K562 (cell line): ENCODE measurements around the gene VPS41. TPM values are rescaled to one million over a fixed set of nuclear protein-coding genes. Genes with fewer than 3 reads are reported as not detected.

Source experiments
- ATAC-seq: fragments of 200-7000 bp; cut with Tn5 transposase; 3 replicates; pipeline ENCODE4 v1.9.1; 2020; ENCODE audit warnings: moderate library complexity
- BruUV-seq: library from RNA; stranded (reverse); fragments of 400-500 nt; replicated peaks from 2 replicates; lab custom pipeline; 2021; lab: Mats Ljungman, UMichigan
- CTCF ChIA-PET: fragments of 300-600 bp; formaldehyde crosslinking; extraction: SDS; loops from one replicate; lab custom pipeline; 2021; ENCODE audit warnings: low intra/inter-chr PET ratio; lab: Yijun Ruan, JAX
- POLR2A ChIA-PET: fragments of 300-600, 350-650 bp; sonication (Branson Sonifier 250); formaldehyde crosslinking; extraction: SDS; loops from one replicate; lab custom pipeline; 2021; ENCODE audit warnings: antibody characterized with exemption, inconsistent platforms; lab: Yijun Ruan, JAX
- DNase-seq, 4 experiments: peaks; one replicate each; pipeline versions ENCODE4 v3.0.0 to v3.0.0-alpha.2; 2011 to 2018; ENCODE audit warnings: low spot score in 3 of 4, mixed read lengths in 3 of 4; ENCODE audit errors: extremely low read depth in 1 of 4
- FAIRE-seq: peaks from 2 replicates; lab custom pipeline; 2011; peaks lifted over from hg19 to GRCh38; lab: Jason Lieb, UNC
- H2AFZ ChIP-seq: 2 replicates; pipeline ENCODE4 v1.6.0; 2011; ENCODE audit warnings: low read depth, low read length, control low read depth, inconsistent platforms
- H3K27ac ChIP-seq: fragments of 200-600 bp; 3 replicates; pipeline ENCODE4 v1.8.0; 2011; ENCODE audit warnings: low read depth, mild to moderate bottlenecking, control low read depth, inconsistent platforms, low read length, moderate library complexity, mixed read lengths; ENCODE audit errors: extremely low read depth
- H3K27me3 ChIP-seq, 2 experiments: fragments of 300-600 bp in 1 of 2; 2 replicates in 1 of 2; 3 replicates in 1 of 2; pipeline versions ENCODE4 v1.6.0 to v1.8.0; 2011; ENCODE audit warnings: inconsistent platforms in 2 of 2, low read length in 2 of 2, mild to moderate bottlenecking in 1 of 2, mixed read lengths in 1 of 2, moderate library complexity in 1 of 2; ENCODE audit not compliant: control insufficient read depth in 2 of 2, insufficient read depth in 2 of 2
- H3K36me3 ChIP-seq: fragments of 300-600 bp; 3 replicates; pipeline ENCODE4 v1.8.0; 2011; ENCODE audit warnings: mild to moderate bottlenecking, low read length, inconsistent platforms; ENCODE audit not compliant: control insufficient read depth, insufficient read depth
- H3K4me1 ChIP-seq, 2 experiments: fragments of 200-600 bp in 1 of 2; replicated peaks in 1 of 2; 2 replicates in 1 of 2; 3 replicates in 1 of 2; pipeline versions ENCODE4 v1.5.1 to v1.8.0; 2011; ENCODE audit warnings: inconsistent platforms in 2 of 2, low read length in 2 of 2, mild to moderate bottlenecking in 1 of 2, mixed read lengths in 1 of 2, moderate library complexity in 1 of 2; ENCODE audit not compliant: control insufficient read depth in 2 of 2, insufficient read depth in 2 of 2
- H3K4me2 ChIP-seq: 2 replicates; pipeline ENCODE4 v1.6.1; 2011; ENCODE audit warnings: low read length, control low read depth, inconsistent platforms, mixed read lengths; ENCODE audit not compliant: insufficient read depth
- H3K4me3 ChIP-seq: fragments of 200-600 bp; sonication (generic), shearing (Covaris generic); 2 replicates; pipeline ENCODE4 v1.5.1; 2016; ENCODE audit warnings: control low read depth, inconsistent platforms
- H3K79me2 ChIP-seq: fragments of 200-600 bp; 3 replicates; pipeline ENCODE4 v1.8.0; 2011; ENCODE audit warnings: low read length, inconsistent platforms; ENCODE audit not compliant: control insufficient read depth, insufficient read depth
- H3K9ac ChIP-seq, 2 experiments: 2 replicates each; pipeline versions ENCODE4 v1.6.0 to v1.6.1; 2011; ENCODE audit warnings: low read depth in 2 of 2, low read length in 2 of 2, control low read depth in 1 of 2, inconsistent platforms in 1 of 2, mild to moderate bottlenecking in 1 of 2, mixed read lengths in 1 of 2; ENCODE audit not compliant: insufficient read depth in 1 of 2
- H3K9me1 ChIP-seq: one replicate; pipeline ENCODE4 v1.6.0; 2011; ENCODE audit warnings: inconsistent platforms, mild to moderate bottlenecking, low read length, moderate library complexity; ENCODE audit not compliant: control insufficient read depth, insufficient read depth
- H3K9me3 ChIP-seq: replicated peaks from 2 replicates; pipeline ENCODE4 v1.5.1; 2011; ENCODE audit warnings: low read depth, low read length, inconsistent platforms; ENCODE audit not compliant: control insufficient read depth, insufficient read depth
- H4K20me1 ChIP-seq: replicated peaks from 2 replicates; pipeline ENCODE4 v1.6.1; 2011; ENCODE audit warnings: low read length, inconsistent platforms, mixed read lengths; ENCODE audit not compliant: control insufficient read depth, insufficient read depth
- ASH1L ChIP-seq: fragments of 450-650 bp; IDR thresholded peaks from 2 replicates; pipeline ENCODE4 v1.6.1; 2018; ENCODE audit warnings: borderline replicate concordance, mild to moderate bottlenecking, low read depth; ENCODE audit not compliant: partially characterized antibody
- BCOR ChIP-seq: fragments of 450-650 bp; IDR thresholded peaks from 2 replicates; pipeline ENCODE4 v1.6.1; 2016
- ETV5 ChIP-seq: sonication (generic); formaldehyde crosslinking; IDR thresholded peaks from 2 replicates; pipeline ENCODE4 v1.4.0; 2020; ENCODE audit warnings: low read depth, mild to moderate bottlenecking, missing genetic modification reagents
- HDAC1 ChIP-seq, 2 experiments: fragments of 450-650 bp; IDR thresholded peaks; 2 replicates each; pipeline ENCODE4 v1.6.1; 2016 to 2017; ENCODE audit warnings: inconsistent platforms in 1 of 2, mild to moderate bottlenecking in 1 of 2, moderate library complexity in 1 of 2
- NR3C1 ChIP-seq: sonication (generic); formaldehyde crosslinking; IDR thresholded peaks from 2 replicates; pipeline ENCODE4 v1.8.1; 2022; ENCODE audit warnings: missing genetic modification reagents
- RNF2 ChIP-seq: sonication (generic); IDR thresholded peaks from 2 replicates; pipeline ENCODE4 v1.6.1; 2016
- SP2 ChIP-seq: IDR thresholded peaks from 2 replicates; pipeline ENCODE4 v1.6.1; 2011; ENCODE audit warnings: mild to moderate bottlenecking, low read depth, low read length, moderate library complexity; ENCODE audit not compliant: poor library complexity, severe bottlenecking; ENCODE audit errors: extremely low read depth
- TBL1XR1 ChIP-seq, 2 experiments: IDR thresholded peaks; 2 replicates each; pipeline ENCODE4 v1.6.1; 2012; ENCODE audit warnings: improper control_type of control experiment in 2 of 2, low read length in 2 of 2, mild to moderate bottlenecking in 1 of 2
- ZFP36 ChIP-seq: fragments of 150-350 bp; IDR thresholded peaks from 2 replicates; pipeline ENCODE4 v1.6.1; 2018; ENCODE audit warnings: low read length, low read depth; ENCODE audit not compliant: partially characterized antibody
- ZNF12 ChIP-seq: sonication (generic); formaldehyde crosslinking; IDR thresholded peaks from 2 replicates; pipeline ENCODE4 v1.4.0; 2020; ENCODE audit warnings: mild to moderate bottlenecking, missing genetic modification reagents
- ZNF232 ChIP-seq: sonication (generic); formaldehyde crosslinking; IDR thresholded peaks from 2 replicates; pipeline ENCODE4 v1.8.0; 2022; ENCODE audit warnings: mild to moderate bottlenecking, missing genetic modification reagents
- ZNF324 ChIP-seq: fragments of 250-450 bp; sonication (Bioruptor Pico); IDR thresholded peaks from 2 replicates; pipeline ENCODE4 v1.4.0; 2020; ENCODE audit warnings: mild to moderate bottlenecking
- WGBS: fragments of 100-300 bp; shearing (Covaris generic); methylation state at CpG from one replicate; pipeline ENCODE4 v1.1.6; 2016; ENCODE audit warnings: low coverage, mixed read lengths; ENCODE audit not compliant: insufficient coverage; ENCODE audit errors: missing lambda C conversion rate; 5-methylcytosine and 5-hydroxymethylcytosine counted together
- in situ Hi-C: fragments of 300-500 bp; cut with MboI; formaldehyde crosslinking; loops from 4 replicates; pipeline ENCODE4 v1.15.0; 2018; ENCODE audit warnings: inconsistent platforms, mixed read lengths
- intact Hi-C: fragments of 100-400 bp; cut with micrococcal nuclease; formaldehyde crosslinking; loops from 2 replicates; pipeline ENCODE4 v1.14.2; 2022
- polyA plus RNA-seq, 8 experiments: library from polyadenylated mRNA; depleted of rRNA in 4 of 8; stranded (reverse) in 5 of 8; unstranded in 3 of 8; fragments of >200 nt; fragmentation: Nextera tagmentation in 2 of 8; fragmentation: Illumina TruSeq in 1 of 8; extraction: Ambion mirVana in 2 of 8; extraction: Trizol in 1 of 8; gene quantifications; 2 replicates each; pipeline versions ENCODE4 v1.2.1 to v1.2.3, GENCODE V29; 2011 to 2014; ENCODE audit warnings: inconsistent platforms in 1 of 8, missing spikeins in 1 of 8
- total RNA-seq, 7 experiments: library from RNA; depleted of rRNA in 6 of 7; stranded (reverse); fragments of >200 nt in 6 of 7; fragmentation: Illumina TruSeq in 2 of 7; extraction: Trizol in 2 of 7; gene quantifications; 2 replicates each; pipeline versions ENCODE4 v1.2.1 to v1.2.3, GENCODE V29; 2011 to 2021; ENCODE audit warnings: low replicate concordance in 1 of 7

Gene VPS41
- total and polyA plus RNA-seq, 9 of the 15 experiments (the other 6 are each of a cell fraction or from before 2014, with no cell fraction given) = 17.7 to 46.8 (median 32.1) TPM

- in situ Hi-C loops = no loop called here
- H3K79me2 ChIP-seq = no peaks in the 10 kb centered on the region
- H3K9ac ChIP-seq = no peak overlapping the region
- ATAC-seq = no peak
- no peaks in the 10 kb centered on the region for H3K9me1 ChIP-seq
- H3K27me3 ChIP-seq = no peaks in the 10 kb centered on the region
- BruUV-seq = no TSS peak
- CTCF ChIA-PET = no interaction called here
- H3K27ac ChIP-seq = no peak overlapping the region
- TF ChIP-seq BCOR (no peak), ZFP36 (no peak), ZNF324 (no peak), ZNF12 (CRISPR knock-in tag) (no peak), ASH1L (no peak), ETV5 (CRISPR knock-in tag) (no peak), HDAC1 (IDR thresholded peaks at IDR 0.05) (no peak), RNF2 (no peak), SP2 (no peak), TBL1XR1 (IDR thresholded peaks at IDR 0.05; ENCODE audit: low read length in 2 of 2) (no peak), ZNF232 (no peak), NR3C1 (CRISPR knock-in tag) (no peak)
- H3K9me3 ChIP-seq = no peaks in the 10 kb centered on the region
- H2AFZ ChIP-seq = no peak overlapping the region
- H3K4me2 ChIP-seq = no peak overlapping the region
- no peaks in the 10 kb centered on the region for H3K4me1 ChIP-seq
- H4K20me1 ChIP-seq = 0 out of 2 replicates have a peak, but pooled peaks cover 3% of the 10 kb centered on the region
- no peak for DNase-seq
- intact Hi-C loops = no loop called here
- POLR2A ChIA-PET = interaction anchor here (0.7 to 1.3 kb wide), 2 partner anchors 9 to 338 kb away, joined by 3 to 4 read pairs; no protein-coding TSS in a partner anchor
- FAIRE-seq = no peak
- no peaks in the 10 kb centered on the region for H3K36me3 ChIP-seq
- H3K4me3 ChIP-seq = no peak overlapping the region
- 40% methylated on average over 6 of the region's 6 CpGs for WGBS
These were observed 70.1 kb downstream of the VPS41 start for GRCh38 chr7:38838725-38839385.
